Measurements from ENCODE around the gene CACFD1. TPM values are rescaled to one million over a fixed set of nuclear protein-coding genes. Genes with fewer than 3 reads are reported as not detected.

CACFD1 gene
- total and polyA plus RNA-seq, 2 donors (not counting 1 experiment from before 2014, with no cell fraction given): 27.4 to 31.1 TPM

DNA sequence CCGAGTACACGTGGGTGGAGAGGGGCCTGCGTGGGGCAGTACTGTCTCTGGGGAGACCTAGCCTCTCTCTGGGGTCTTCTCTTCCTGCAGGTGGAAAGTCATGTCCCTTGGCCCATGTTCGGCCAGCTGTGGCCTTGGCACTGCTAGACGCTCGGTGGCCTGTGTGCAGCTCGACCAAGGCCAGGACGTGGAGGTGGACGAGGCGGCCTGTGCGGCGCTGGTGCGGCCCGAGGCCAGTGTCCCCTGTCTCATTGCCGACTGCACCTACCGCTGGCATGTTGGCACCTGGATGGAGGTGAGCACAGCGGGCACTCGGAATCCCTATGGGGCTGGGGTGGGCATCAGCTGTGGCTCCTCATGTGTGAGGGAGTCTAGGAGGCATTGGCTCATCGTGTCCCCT lies 5.5 kb upstream of the CACFD1 start:
- Mint-ChIP-seq H3K27me3 (peaks cover 3% of the 10 kb centered on the region), H3K27ac (no peak overlapping the region), H3K4me3 (no peak overlapping the region), H3K4me1 (peaks cover 8% of the 10 kb centered on the region), H3K9me3 (ENCODE audit: insufficient read depth) (no peaks in the 10 kb centered on the region)
- intact Hi-C loops (cut with micrococcal nuclease): no loop called here
- WGBS (ENCODE audit: insufficient coverage): 77% methylated on average over 19 of the region's 19 CpGs
- Histone ChIP-seq H3K27me3 (replicated peaks in 1 of 4; ENCODE audit: control extremely low read depth in 1 of 4, control insufficient read depth in 3 of 4, insufficient read depth in 4 of 4, low read length in 3 of 4) (no peaks in the 10 kb centered on the region), H3K9me3 (ENCODE audit: control extremely low read depth in 1 of 3, control insufficient read depth in 2 of 3, insufficient read depth in 1 of 3, low read length in 2 of 3) (no peaks in the 10 kb centered on the region), H3K27ac (ENCODE audit: low read length in 2 of 2) (no peak overlapping the region), H2AFZ (ENCODE audit: insufficient read depth, low read depth, low read length, poor library complexity, severe bottlenecking) (no peak overlapping the region), H3K4me2 (replicated peaks; ENCODE audit: low read depth, low read length, poor library complexity, severe bottlenecking) (no peak overlapping the region), H4K20me1 (ENCODE audit: control insufficient read depth, insufficient read depth, low read length, poor library complexity, severe bottlenecking) (no peaks in the 10 kb centered on the region), H3K36me3 (replicated peaks in 1 of 2; ENCODE audit: control extremely low read depth in 1 of 2, control insufficient read depth in 1 of 2, extremely low read depth in 1 of 2, insufficient read depth in 2 of 2, low read length in 1 of 2) (no peaks in the 10 kb centered on the region), H3K4me1 (ENCODE audit: control insufficient read depth in 2 of 2, insufficient read depth in 2 of 2, low read length in 2 of 2) (peaks cover 5% of the 10 kb centered on the region in 2 donors), H3K9ac (ENCODE audit: low read length) (no peak overlapping the region), H3K79me2 (ENCODE audit: control insufficient read depth, insufficient read depth, low read length) (no peaks in the 10 kb centered on the region), H3K4me3 (ENCODE audit: control extremely low read depth in 1 of 5, extremely low read depth in 1 of 5, insufficient read depth in 1 of 5, low read depth in 2 of 5, low read length in 4 of 5) (no peak overlapping the region)
- ChIA-PET POLR2A (no interaction called here), CTCF (no interaction called here)
- no peak for TF ChIP-seq EZH2 (IDR thresholded peaks at IDR 0.05; ENCODE audit: borderline replicate concordance, insufficient read depth, low read depth, low read length, poor library complexity, severe bottlenecking)
- TF ChIP-seq, protein P1, sequence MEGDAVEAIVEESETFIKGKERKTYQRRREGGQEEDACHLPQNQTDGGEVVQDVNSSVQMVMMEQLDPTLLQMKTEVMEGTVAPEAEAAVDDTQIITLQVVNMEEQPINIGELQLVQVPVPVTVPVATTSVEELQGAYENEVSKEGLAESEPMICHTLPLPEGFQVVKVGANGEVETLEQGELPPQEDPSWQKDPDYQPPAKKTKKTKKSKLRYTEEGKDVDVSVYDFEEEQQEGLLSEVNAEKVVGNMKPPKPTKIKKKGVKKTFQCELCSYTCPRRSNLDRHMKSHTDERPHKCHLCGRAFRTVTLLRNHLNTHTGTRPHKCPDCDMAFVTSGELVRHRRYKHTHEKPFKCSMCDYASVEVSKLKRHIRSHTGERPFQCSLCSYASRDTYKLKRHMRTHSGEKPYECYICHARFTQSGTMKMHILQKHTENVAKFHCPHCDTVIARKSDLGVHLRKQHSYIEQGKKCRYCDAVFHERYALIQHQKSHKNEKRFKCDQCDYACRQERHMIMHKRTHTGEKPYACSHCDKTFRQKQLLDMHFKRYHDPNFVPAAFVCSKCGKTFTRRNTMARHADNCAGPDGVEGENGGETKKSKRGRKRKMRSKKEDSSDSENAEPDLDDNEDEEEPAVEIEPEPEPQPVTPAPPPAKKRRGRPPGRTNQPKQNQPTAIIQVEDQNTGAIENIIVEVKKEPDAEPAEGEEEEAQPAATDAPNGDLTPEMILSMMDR (IDR thresholded peaks at IDR 0.05): no peak
- DNase-seq (no peak), ATAC-seq (ENCODE audit: low read depth) (no peak)

- Mint-ChIP-seq H3K9me3 (ENCODE audit: insufficient read depth) (no peaks in the 10 kb centered on the region), H3K27ac (no peak overlapping the region), H3K27me3 (peaks cover 3% of the 10 kb centered on the region), H3K4me3 (no peak overlapping the region), H3K4me1 (peaks cover 8% of the 10 kb centered on the region)
- WGBS (ENCODE audit: insufficient coverage): 92% methylated on average over 19 of the region's 20 CpGs
- Histone ChIP-seq H3K4me1 (ENCODE audit: control insufficient read depth in 2 of 2, insufficient read depth in 2 of 2, low read length in 2 of 2) (peaks cover 5 to 7% of the 10 kb centered on the region in 2 donors), H2AFZ (ENCODE audit: insufficient read depth, low read depth, low read length, poor library complexity, severe bottlenecking) (no peak overlapping the region), H3K4me2 (replicated peaks; ENCODE audit: low read depth, low read length, poor library complexity, severe bottlenecking) (no peak overlapping the region), H3K27ac (ENCODE audit: low read length in 2 of 2) (no peak overlapping the region), H3K79me2 (ENCODE audit: control insufficient read depth, insufficient read depth, low read length) (no peaks in the 10 kb centered on the region), H3K36me3 (replicated peaks in 1 of 2; ENCODE audit: control extremely low read depth in 1 of 2, control insufficient read depth in 1 of 2, extremely low read depth in 1 of 2, insufficient read depth in 2 of 2, low read length in 1 of 2) (no peaks in the 10 kb centered on the region), H4K20me1 (ENCODE audit: control insufficient read depth, insufficient read depth, low read length, poor library complexity, severe bottlenecking) (no peaks in the 10 kb centered on the region), H3K4me3 (ENCODE audit: control extremely low read depth in 1 of 5, extremely low read depth in 1 of 5, insufficient read depth in 1 of 5, low read depth in 2 of 5, low read length in 4 of 5) (no peak overlapping the region), H3K9me3 (ENCODE audit: control extremely low read depth in 1 of 3, control insufficient read depth in 2 of 3, insufficient read depth in 1 of 3, low read length in 2 of 3) (no peaks in the 10 kb centered on the region), H3K9ac (ENCODE audit: low read length) (no peak overlapping the region), H3K27me3 (replicated peaks in 1 of 4; ENCODE audit: control extremely low read depth in 1 of 4, control insufficient read depth in 3 of 4, insufficient read depth in 4 of 4, low read length in 3 of 4) (no peaks in the 10 kb centered on the region)
- intact Hi-C loops (cut with micrococcal nuclease): no loop called here
- ChIA-PET CTCF (no interaction called here), POLR2A (interaction anchor here (0.6 kb wide), 1 partner anchor 16 kb away, joined by 5 read pairs; no protein-coding TSS in a partner anchor)
- no peak for DNase-seq
- ATAC-seq (ENCODE audit: low read depth): no peak
- TF ChIP-seq, protein P1 (IDR thresholded peaks at IDR 0.05): no peak
- TF ChIP-seq EZH2 (IDR thresholded peaks at IDR 0.05; ENCODE audit: borderline replicate concordance, insufficient read depth, low read depth, low read length, poor library complexity, severe bottlenecking): no peak
Observed at GRCh38 chr9:133454943-133455673, 4.7 kb upstream of the CACFD1 start.
